NT2/D1 (cell line): ENCODE measurements around the gene INIP.

Experiments
- YY1 ChIP-seq: IDR thresholded peaks from 2 replicates; pipeline ENCODE4 v1.6.1; 2011; ENCODE audit not compliant: insufficient read length, insufficient read depth
- ZNF274 ChIP-seq: IDR thresholded peaks from 2 replicates; pipeline ENCODE4 v1.6.1; 2011; ENCODE audit warnings: mild to moderate bottlenecking, low read depth, low read length

DNA sequence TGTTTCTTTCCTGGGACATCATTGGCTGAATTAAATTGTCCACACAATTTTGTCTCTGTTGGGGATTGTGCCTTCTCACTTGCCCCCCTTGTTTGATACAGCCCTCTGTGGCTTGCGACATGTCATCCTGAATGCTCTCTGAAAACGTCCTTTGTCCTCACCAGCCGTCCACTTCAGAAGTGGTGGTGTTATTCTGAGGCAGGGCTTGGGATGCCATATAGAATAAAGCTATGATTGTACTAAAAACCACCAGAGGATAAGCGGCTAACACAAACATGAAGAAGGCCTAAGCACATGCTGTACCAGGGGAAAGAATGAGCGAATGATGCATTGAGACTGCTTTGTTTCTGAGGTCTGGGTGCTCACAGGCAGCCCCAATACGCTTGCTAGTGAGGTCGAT, 29.2 kb upstream of the INIP start:
- TF ChIP-seq ZNF274 (no peak), YY1 (no peak)
